Cardiac fibroblast (primary cell): Measurements from ENCODE around the gene NNMT.
A peak's percentile ranks its signal among the peaks of the same experiment; 100 is the strongest.

Experiments used
- DNase-seq, 2 donors: peaks; one replicate each; pipeline versions ENCODE4 v3.0.0 to v3.0.0-alpha.2; 2010; ENCODE audit warnings: low read depth in 2 of 2
- H3K4me3 ChIP-seq, 2 donors: replicated peaks in 1 of 2; 1 replicate in 1 of 2; 2 replicates in 1 of 2; pipeline ENCODE4 v1.5.1; 2011; ENCODE audit warnings: low read depth in 2 of 2, low read length in 2 of 2, mild to moderate bottlenecking in 2 of 2, moderate library complexity in 1 of 2
- CTCF ChIP-seq: IDR thresholded peaks from one replicate; pipeline ENCODE4 v1.5.1; 2011; ENCODE audit warnings: low read depth, mild to moderate bottlenecking, low read length, inconsistent platforms

Gene NNMT

DNA sequence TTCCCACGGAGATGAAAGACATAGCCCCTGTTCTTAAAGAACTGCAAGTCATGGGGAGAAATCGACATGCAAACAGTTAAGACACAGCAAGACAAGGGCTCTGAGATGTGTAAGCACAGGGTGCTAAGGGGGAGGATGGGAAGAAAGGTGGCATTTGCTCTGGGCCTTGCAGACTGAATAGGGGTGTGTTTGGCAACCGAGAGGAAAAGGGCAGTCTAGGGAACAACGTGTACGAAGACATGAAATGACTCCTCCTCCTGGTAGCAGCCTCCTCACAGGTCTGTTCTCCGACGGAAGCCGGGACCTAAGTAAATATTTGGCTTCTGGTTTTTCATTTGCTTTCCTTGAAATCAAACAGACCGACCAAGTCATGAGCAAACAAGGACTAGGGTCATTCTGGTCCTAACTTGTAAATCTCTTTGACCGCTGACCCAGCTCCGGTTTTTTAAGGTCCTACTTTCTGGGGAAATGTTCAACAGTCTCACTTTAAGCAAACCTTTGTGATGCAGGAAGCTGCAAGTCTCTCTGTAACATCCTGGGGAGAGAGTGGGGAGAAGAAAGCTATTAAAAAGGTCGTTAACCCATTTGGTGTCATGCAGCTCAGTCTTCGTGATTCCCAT lies 19.7 kb downstream of the NNMT start:
- no peak overlapping the region for H3K4me3 ChIP-seq
- no peak for TF ChIP-seq CTCF
- peak; percentile 44 for DNase-seq

- H3K4me3 ChIP-seq = no peak overlapping the region
- peak; percentile 73 to 90 for DNase-seq
- TF ChIP-seq CTCF = no peak
Observed at GRCh38 chr11:114316980-114317786, 21.0 kb downstream of the NNMT start.

DNA sequence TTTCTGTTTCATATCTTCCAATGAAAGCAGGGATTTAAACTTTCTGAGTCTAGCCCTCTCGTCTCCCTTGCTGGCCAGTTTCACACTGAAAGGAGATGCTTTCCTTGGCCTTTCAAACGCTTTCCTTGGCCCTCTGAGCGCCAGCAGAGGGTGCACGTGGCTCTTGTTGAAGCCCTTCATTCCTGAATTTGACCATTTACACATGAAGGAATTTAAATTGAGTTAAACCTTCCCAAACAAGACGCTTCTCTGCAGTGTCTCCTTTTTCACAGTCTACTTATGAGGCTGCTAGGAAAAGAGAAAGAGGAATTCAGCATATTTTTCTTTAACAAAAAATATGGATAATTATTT lies 21.6 kb downstream of the NNMT start:
- peak; percentile 64 to 78 for DNase-seq
- H3K4me3 ChIP-seq = no peak overlapping the region
- peak; percentile 36 for TF ChIP-seq CTCF

DNA sequence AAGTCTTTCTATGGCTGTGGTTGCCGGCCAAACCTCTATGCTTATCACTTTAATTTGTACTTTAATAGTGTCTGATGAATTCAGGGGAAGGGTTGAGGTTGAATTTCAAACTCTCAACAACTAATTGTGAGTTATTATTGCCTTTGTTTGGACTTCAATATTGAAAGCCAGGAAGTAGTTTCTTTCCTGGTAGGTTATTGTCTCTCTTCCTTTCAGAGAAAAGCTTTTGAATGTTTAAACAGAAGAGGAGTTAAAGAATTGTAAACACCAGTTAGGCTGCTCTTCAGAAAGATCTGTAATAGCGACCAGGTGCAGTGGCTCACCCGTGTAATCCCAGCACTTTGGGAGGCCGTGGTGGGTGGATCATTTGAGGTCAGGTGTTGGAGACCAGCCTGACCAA lies 22.2 kb downstream of the NNMT start:
- TF ChIP-seq CTCF = no peak
- H3K4me3 ChIP-seq = no peak overlapping the region
- DNase-seq = peak in 1 of 2 donors; percentile 9

GRCh38 chr11:114319716-114320328 lies 23.6 kb downstream of the NNMT start:
- no peak for TF ChIP-seq CTCF
- H3K4me3 ChIP-seq = no peak overlapping the region
- DNase-seq = peak; percentile 24 to 30

- DNase-seq = peak; percentile 77 to 93
- no peak overlapping the region for H3K4me3 ChIP-seq
- no peak for TF ChIP-seq CTCF
Observed at GRCh38 chr11:114321621-114322257, 25.5 kb downstream of the NNMT start.
